GM10266 (cell line): ENCODE measurements around the gene MSTN.
"Not testable (repeated sequence)": the region's sequence is repeated elsewhere in the genome, so short reads cannot be mapped to it uniquely, and the experiment has no call there.

Experiments
- DNase-seq: peaks from one replicate; pipeline ENCODE4 v3.0.0; 2012; ENCODE audit errors: extremely low spot score
- TF ChIP-seq, protein P1 (sequence below): IDR thresholded peaks from 2 replicates; pipeline ENCODE4 v1.5.1; 2012; ENCODE audit warnings: mild to moderate bottlenecking, low read depth; ENCODE audit not compliant: control insufficient read depth, insufficient read depth; ENCODE audit errors: missing control alignments

Gene MSTN

DNA sequence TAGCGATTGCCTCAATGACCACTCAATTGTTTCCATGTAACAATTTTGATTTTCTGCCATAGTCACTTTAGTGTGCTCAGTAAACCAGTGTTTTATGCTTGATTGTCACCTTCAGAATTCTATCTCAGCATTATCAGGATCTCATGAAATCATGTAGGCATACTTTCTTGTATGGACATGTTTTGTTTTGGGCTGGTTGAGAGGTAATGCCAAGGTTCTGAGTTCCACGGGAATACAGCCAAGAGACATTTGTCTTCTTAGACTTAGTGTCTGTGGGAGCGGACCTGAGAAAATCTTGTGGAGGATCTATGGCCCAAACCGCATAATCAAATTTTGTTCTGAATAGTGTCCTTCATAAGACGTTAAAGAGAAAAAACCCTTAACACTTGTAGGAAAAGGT lies 10.2 kb downstream of the MSTN start:
- TF ChIP-seq, protein P1, sequence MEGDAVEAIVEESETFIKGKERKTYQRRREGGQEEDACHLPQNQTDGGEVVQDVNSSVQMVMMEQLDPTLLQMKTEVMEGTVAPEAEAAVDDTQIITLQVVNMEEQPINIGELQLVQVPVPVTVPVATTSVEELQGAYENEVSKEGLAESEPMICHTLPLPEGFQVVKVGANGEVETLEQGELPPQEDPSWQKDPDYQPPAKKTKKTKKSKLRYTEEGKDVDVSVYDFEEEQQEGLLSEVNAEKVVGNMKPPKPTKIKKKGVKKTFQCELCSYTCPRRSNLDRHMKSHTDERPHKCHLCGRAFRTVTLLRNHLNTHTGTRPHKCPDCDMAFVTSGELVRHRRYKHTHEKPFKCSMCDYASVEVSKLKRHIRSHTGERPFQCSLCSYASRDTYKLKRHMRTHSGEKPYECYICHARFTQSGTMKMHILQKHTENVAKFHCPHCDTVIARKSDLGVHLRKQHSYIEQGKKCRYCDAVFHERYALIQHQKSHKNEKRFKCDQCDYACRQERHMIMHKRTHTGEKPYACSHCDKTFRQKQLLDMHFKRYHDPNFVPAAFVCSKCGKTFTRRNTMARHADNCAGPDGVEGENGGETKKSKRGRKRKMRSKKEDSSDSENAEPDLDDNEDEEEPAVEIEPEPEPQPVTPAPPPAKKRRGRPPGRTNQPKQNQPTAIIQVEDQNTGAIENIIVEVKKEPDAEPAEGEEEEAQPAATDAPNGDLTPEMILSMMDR = no peak
- no peak for DNase-seq

DNA sequence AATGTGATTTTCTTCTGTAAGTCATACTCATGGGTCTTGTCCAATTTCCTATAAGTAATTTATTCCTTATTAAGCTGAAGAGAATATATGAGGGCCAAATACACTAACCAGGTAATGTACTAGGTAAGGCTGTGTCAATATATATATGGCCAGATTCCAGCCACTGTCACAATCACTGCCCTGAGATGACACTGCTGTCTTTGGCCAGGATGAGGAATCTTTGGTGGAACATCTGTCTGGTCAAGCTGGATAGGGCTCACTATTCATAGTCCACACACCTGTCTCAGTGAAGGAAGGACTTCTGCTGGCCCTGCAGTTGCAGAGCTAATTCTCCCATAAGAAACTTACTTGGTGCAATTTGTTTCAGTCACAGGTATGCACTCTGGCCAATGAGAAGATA lies 11.3 kb downstream of the MSTN start:
- TF ChIP-seq, protein P1 = no peak

DNA sequence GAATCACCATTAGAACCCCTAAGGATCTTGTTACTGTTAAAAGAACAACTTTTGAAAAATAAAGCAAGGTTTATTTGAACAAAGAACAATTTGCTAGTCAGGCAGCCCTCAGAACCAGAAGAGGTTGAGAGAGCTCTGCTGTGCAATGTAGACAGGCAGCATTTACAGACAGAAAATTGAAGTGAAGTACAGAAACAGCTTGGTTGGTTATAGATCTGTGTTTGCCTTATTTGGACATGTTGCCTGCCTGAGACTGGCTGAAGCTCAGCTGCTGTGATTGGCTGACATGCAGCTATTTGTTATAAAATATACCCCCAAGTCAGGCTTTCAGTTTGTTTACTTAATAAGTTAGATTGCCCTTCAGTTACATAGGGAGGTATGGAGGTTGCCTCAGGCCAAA lies 12.5 kb downstream of the MSTN start:
- no peak for DNase-seq
- TF ChIP-seq, protein P1 = no peak

More for the DNA sequence above, 11.3 kb downstream of the MSTN start:
- no peak for DNase-seq

DNA sequence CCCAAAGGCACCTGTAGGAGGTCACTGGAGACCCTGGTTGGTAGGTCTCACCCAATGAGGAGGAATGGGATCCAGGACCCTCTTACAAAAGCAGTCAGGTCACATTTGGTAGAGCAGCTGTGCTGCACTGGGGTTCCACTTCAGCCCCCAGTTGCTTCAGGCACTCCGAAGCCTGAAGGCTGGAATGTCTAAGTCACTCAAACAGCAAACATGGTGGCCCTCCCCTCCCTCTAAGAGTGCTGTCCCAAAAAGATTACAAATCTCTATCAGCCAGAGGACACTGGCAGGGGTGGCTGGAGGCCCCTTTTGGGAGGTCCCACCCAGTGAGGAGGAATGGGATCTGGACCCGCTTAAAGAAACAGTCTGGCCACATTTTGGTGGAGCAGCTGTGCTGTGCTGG lies 17.7 kb downstream of the MSTN start:
- TF ChIP-seq, protein P1 = no peak
- DNase-seq = no peak

DNA sequence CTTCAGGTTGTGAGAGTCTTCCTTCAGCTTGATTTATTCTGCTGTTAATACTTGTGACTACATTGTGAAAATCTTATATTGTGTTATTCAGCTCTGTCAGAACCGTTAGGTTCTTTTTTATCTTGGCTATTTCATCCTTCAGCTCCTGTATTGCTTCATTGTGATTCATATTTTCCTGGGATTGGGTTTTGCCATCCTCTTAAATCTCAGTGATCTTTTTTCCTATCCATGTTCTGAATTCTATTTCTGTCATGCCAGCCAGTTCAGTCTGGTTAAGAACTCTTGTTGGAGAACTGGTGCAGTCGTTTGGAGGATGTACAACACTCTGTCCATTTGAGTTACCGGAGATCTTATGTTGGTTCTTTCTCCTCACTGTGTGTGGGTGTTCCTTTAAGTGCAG lies 19.1 kb downstream of the MSTN start:
- TF ChIP-seq, protein P1 = no peak
- DNase-seq = no peak

DNA sequence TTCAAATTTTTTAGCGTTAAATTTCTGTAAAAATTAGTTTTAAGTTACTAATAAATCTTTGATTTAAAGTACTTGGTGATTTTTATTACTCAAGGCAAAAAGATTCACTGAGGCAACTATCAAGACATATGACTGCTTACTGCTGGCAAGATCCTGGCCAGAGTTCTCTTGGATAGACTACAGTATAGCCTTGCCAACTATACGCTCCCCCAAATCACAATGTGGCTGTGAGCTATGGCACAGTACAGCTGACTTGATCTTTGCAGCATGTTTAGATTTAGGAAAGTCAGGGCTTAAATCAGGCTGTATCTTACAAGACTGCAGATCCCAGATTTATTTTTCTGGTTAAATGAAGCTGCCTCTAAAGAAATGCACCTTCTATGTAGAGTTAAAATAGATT lies 26.5 kb downstream of the MSTN start:
- TF ChIP-seq, protein P1 = no peak

DNA sequence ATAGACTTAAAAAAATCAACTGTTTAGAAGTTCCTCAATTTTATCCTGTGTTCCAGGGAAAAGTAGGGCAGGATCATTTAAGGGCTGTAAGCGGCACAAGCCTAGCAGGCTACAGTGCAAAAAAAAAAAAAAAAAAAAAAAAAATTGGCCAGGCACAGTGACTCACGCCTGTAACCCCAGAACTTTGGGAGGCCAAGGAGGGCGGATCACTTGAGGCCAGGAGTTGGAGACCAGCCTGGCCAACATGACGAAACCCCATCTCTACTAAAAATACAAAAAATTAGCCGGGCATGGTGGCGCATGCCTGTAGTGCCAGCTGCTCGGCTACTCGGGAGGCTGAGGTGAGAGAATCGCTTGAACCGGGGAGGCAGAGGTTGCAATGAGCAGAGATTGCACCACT lies 28.1 kb downstream of the MSTN start:
- not testable (repeated sequence) for DNase-seq

More for the DNA sequence above, 26.5 kb downstream of the MSTN start:
- DNase-seq = no peak

DNA sequence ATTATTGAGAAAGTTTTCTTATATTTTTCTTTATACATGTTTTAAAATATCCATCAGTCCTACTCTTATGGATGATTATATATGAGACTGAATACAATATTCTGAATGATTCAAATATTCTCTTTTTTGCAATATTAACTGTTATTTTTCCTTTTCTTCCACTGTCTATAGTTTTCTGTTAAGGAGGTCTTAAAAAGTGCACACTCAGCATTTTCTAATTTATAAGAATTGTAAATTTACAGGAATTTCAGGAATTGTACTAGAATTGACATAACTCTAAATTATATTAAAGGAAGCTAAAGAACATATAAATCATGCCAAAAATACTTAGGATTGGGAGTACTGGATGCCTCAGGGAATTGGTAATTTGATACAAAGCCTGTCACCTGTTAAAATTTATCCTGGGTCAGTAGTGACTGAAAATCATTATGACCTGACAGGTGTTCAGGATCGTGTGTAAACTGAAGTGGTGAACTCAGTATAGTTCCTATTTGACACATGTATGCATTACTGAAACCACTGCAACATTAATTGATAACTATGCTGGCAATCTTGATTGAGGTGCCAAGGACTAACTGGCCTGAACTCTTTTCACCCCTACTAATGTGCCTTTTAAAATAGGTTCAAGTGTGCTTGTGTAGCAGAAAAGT lies 30.4 kb downstream of the MSTN start:
- TF ChIP-seq, protein P1 = no peak
- DNase-seq = no peak
